ENCODE measurements around the gene DFFB.

DNA sequence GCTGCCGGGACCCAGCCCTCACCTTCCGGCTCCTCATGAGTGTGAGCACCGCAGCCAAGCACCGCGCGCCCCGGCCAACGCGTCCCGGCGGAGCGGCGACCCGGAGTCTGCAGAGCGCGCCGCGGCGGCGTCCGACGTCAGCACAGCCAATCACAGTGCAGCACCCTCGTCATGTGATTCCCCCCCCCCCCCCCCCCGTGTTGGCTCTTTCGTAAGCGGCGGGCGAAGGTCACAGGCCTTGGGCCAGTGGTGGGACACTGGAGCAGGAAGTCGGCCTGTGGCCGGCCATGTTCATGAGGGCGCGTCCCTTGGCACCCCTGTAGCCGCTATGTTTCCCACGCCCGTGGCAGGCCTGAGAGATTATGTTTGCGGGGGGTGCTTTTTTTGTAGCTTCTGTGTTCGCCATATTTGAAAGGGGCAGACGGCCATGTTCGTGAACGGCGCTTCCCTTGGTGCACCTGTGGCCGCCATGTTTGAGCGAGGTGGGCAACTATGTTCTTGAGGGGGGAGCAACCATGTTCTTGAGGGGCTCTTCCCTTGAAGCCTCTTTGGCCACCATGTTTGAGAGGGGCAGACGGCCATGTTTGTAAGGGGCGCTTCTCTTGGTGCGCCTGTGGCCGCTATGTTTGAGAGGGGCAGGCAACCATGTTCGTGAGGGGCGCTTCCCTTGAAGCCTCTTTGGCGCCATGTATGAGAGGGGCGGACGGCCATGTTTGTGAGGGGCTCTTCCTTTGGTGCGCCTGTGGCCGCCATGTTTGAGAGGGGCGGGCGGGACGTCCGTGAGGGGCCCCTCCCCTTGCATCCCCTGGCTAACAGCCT lies 43.1 kb downstream of the DFFB start, which contains the start of gene C1orf174:
- TF ChIP-seq MAX (IDR thresholded peaks at IDR 0.05) (peak; percentile 53), TAF1 (IDR thresholded peaks at IDR 0.05; ENCODE audit: low read depth) (peak; percentile 41; the same call in 1 of the 2 replicates), YY1 (IDR thresholded peaks at IDR 0.05; ENCODE audit: low read depth) (peak; percentile 97), TEAD4 (IDR thresholded peaks at IDR 0.05) (peak; percentile 32; the same call in 1 of the 2 replicates), EGR1 (IDR thresholded peaks at IDR 0.05) (peak; percentile 98), RAD21 (IDR thresholded peaks at IDR 0.05; ENCODE audit: low read depth) (no peak), EP300 (IDR thresholded peaks at IDR 0.05; ENCODE audit: borderline replicate concordance) (no peak; the same call in 1 of the 2 replicates), CEBPB (IDR thresholded peaks at IDR 0.05) (peak; percentile 90), FOXM1 (IDR thresholded peaks at IDR 0.05; ENCODE audit: borderline replicate concordance, low read depth) (no peak)
